ENCODE results near the gene CROCC2.

CROCC2 gene

DNA sequence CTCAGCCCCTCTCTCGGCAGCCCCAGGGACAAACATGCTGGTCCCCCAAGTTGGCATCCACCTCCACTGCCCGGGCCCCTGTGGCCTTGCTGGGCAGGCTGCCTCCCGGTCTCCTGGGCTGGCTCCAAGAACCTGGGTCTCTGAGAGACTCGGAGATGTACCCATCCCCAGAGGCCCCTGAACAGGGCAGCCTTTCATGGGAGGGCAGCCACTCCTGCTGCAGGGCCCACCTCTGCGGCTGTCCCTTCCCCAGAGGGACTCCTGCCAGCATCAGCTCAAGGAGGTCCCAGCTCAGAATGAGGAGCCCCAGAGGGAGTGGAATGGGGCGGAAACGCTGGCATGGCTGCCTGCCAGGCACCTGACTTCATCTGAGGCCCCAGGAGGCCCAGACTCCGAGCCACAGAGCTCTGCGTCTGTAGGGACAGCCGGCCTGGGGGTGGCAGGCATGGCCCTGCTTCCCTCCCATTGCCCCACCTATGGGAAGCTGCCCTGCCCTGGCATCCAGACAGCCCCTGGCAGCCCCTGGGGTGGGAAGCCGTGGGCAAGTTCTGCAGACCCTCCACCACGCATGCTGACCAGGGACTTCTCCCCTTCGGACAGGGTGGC is 857 bp upstream of the CROCC2 start (continued):
- TF ChIP-seq, protein P1, sequence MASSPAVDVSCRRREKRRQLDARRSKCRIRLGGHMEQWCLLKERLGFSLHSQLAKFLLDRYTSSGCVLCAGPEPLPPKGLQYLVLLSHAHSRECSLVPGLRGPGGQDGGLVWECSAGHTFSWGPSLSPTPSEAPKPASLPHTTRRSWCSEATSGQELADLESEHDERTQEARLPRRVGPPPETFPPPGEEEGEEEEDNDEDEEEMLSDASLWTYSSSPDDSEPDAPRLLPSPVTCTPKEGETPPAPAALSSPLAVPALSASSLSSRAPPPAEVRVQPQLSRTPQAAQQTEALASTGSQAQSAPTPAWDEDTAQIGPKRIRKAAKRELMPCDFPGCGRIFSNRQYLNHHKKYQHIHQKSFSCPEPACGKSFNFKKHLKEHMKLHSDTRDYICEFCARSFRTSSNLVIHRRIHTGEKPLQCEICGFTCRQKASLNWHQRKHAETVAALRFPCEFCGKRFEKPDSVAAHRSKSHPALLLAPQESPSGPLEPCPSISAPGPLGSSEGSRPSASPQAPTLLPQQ (tag by site-specific recombination; IDR thresholded peaks at IDR 0.05): peak; percentile 64; the same call in 1 of the 2 replicates
- TF ChIP-seq, protein P2, sequence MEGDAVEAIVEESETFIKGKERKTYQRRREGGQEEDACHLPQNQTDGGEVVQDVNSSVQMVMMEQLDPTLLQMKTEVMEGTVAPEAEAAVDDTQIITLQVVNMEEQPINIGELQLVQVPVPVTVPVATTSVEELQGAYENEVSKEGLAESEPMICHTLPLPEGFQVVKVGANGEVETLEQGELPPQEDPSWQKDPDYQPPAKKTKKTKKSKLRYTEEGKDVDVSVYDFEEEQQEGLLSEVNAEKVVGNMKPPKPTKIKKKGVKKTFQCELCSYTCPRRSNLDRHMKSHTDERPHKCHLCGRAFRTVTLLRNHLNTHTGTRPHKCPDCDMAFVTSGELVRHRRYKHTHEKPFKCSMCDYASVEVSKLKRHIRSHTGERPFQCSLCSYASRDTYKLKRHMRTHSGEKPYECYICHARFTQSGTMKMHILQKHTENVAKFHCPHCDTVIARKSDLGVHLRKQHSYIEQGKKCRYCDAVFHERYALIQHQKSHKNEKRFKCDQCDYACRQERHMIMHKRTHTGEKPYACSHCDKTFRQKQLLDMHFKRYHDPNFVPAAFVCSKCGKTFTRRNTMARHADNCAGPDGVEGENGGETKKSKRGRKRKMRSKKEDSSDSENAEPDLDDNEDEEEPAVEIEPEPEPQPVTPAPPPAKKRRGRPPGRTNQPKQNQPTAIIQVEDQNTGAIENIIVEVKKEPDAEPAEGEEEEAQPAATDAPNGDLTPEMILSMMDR (tag by site-specific recombination; IDR thresholded peaks at IDR 0.05): 0 out of 2 replicates have a peak, but pooled peaks have one; percentile 16
- TF ChIP-seq ZFP69B (tag by site-specific recombination; IDR thresholded peaks at IDR 0.05) (0 out of 2 replicates have a peak, but pooled peaks have one; percentile 39), MZF1 (tag by site-specific recombination; IDR thresholded peaks at IDR 0.05; ENCODE audit: borderline replicate concordance) (no peak), ZNF24 (tag by site-specific recombination; IDR thresholded peaks at IDR 0.05) (no peak), ZNF19 (tag by site-specific recombination; IDR thresholded peaks at IDR 0.05; ENCODE audit: low read depth) (no peak), ZIC2 (tag by site-specific recombination; IDR thresholded peaks at IDR 0.05) (peak; percentile 80), ZNF514 (tag by site-specific recombination; IDR thresholded peaks at IDR 0.05) (no peak), ZNF335 (tag by site-specific recombination; conservative IDR thresholded peaks at IDR 0.05) (0 out of 2 replicates have a peak, but pooled peaks have one; percentile 13), ZNF239 (tag by site-specific recombination; IDR thresholded peaks at IDR 0.05) (no peak)
- TF ChIP-seq, protein P3, sequence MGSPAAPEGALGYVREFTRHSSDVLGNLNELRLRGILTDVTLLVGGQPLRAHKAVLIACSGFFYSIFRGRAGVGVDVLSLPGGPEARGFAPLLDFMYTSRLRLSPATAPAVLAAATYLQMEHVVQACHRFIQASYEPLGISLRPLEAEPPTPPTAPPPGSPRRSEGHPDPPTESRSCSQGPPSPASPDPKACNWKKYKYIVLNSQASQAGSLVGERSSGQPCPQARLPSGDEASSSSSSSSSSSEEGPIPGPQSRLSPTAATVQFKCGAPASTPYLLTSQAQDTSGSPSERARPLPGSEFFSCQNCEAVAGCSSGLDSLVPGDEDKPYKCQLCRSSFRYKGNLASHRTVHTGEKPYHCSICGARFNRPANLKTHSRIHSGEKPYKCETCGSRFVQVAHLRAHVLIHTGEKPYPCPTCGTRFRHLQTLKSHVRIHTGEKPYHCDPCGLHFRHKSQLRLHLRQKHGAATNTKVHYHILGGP (tag by site-specific recombination; IDR thresholded peaks at IDR 0.05): no peak

DNA sequence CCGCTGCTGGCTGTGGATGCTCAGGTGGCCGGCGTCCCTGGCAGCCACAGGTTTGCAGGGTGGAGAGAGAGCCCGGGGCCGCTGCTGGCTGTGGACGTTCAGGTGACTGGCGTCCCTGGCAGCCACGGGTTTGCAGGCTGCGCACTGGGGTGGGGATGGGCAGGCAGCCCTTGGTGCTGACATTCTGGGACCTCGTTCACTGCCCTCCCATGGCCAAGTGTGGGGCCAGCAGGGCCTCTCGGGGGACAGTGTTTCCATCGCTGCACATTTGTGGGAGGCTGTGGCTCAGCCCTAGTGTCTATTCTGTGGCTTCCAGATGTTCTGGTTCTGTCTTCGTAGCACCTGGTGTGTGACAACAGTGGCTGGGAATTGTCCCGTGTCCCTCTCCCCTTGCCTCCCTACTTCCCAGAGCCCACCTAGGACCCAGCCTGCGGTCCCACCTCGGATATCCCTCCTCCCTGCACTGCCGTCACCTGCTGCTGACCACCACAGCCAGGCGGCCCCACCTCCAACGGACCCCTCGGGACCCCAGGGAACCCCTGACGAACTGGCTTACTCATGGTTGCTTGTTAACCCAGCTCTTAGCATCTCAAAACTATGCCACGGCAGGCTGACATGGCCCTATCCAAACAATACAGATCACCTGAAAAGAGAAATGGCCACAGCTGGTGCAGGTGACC is 915 bp downstream of the CROCC2 start:
- H3K27ac ChIP-seq (ENCODE audit: extremely low read depth, low read depth, low read length): no peak overlapping the region
- ChIA-PET POLR2A (no interaction called here), CTCF (interaction anchor here (0.6 kb wide), 1 partner anchor 50 kb away, joined by 4 read pairs; no protein-coding TSS in a partner anchor)
- no peaks in the 10 kb centered on the region; the same call in 1 of the 2 replicates for H3K4me1 ChIP-seq (ENCODE audit: control insufficient read depth, insufficient read depth, low read length)
- H3K4me3 ChIP-seq (ENCODE audit: low read depth, low read length): no peak overlapping the region
- H3K36me3 ChIP-seq (ENCODE audit: control insufficient read depth in 2 of 2, insufficient read depth in 1 of 2, low read length in 2 of 2): no peaks in the 10 kb centered on the region
- no peaks in the 10 kb centered on the region for H3K9me3 ChIP-seq (ENCODE audit: control insufficient read depth, insufficient read depth, low read depth, low read length)
- TF ChIP-seq, protein P3 (tag by site-specific recombination; IDR thresholded peaks at IDR 0.05): no peak
- TF ChIP-seq ZNF561 (tag by site-specific recombination; IDR thresholded peaks at IDR 0.05; ENCODE audit: borderline replicate concordance): no peak
- TF ChIP-seq YY2 (tag by site-specific recombination; IDR thresholded peaks at IDR 0.05): no peak
- TF ChIP-seq ZNF10 (tag by site-specific recombination; IDR thresholded peaks at IDR 0.05): 0 out of 2 replicates have a peak, but pooled peaks have one; percentile 38
- TF ChIP-seq GLIS1 (tag by site-specific recombination; IDR thresholded peaks at IDR 0.05): no peak
